Tibial nerve (tissue), 4 donors: ENCODE data around the gene FAM110D. TPM values are rescaled to one million over a fixed set of nuclear protein-coding genes. Genes with fewer than 3 reads are reported as not detected.

ENCODE experiments used
- DNase-seq, 2 donors: peaks; one replicate each; pipeline ENCODE4 v3.0.0-alpha.2; 2019; ENCODE audit warnings: low spot score in 2 of 2
- H3K27ac ChIP-seq, 4 donors: fragments of 200-600 bp; sonication (generic) in 3 of 4; one replicate each; pipeline ENCODE4 v1.5.1; 2017 to 2019; ENCODE audit warnings: mild to moderate bottlenecking in 1 of 4
- H3K27me3 ChIP-seq, 2 donors: fragments of 200-600 bp; sonication (generic) in 1 of 2; one replicate each; pipeline versions ENCODE4 v1.5.1 to v1.6.0; 2017 to 2019
- H3K36me3 ChIP-seq, 3 donors: fragments of 200-600 bp; sonication (generic); one replicate each; pipeline ENCODE4 v1.5.1; 2018 to 2019
- H3K4me1 ChIP-seq, 4 donors: fragments of 200-600 bp; sonication (generic) in 3 of 4; one replicate each; pipeline ENCODE4 v1.5.1; 2017 to 2019
- H3K4me3 ChIP-seq, 4 donors: fragments of 200-600 bp; sonication (generic) in 3 of 4; one replicate each; pipeline ENCODE4 v1.5.1; 2017 to 2019; ENCODE audit warnings: mild to moderate bottlenecking in 1 of 4, moderate library complexity in 1 of 4
- H3K9me3 ChIP-seq, 4 donors: fragments of 200-600 bp; sonication (generic) in 3 of 4; one replicate each; pipeline ENCODE4 v1.5.1; 2017 to 2019
- CTCF ChIP-seq, 5 experiments: fragments of 200-600 bp in 3 of 5; fragments of 450-650 bp in 2 of 5; sonication (generic) in 3 of 5; IDR thresholded peaks; one replicate each; pipeline ENCODE4 v1.5.1; 2016 to 2019; ENCODE audit warnings: antibody characterized with exemption in 5 of 5, mild to moderate bottlenecking in 3 of 5, moderate library complexity in 2 of 5
- EP300 ChIP-seq, 2 donors: sonication (generic); formaldehyde crosslinking; IDR thresholded peaks; one replicate each; pipeline ENCODE4 v1.6.1; 2017; ENCODE audit warnings: antibody characterized with exemption in 2 of 2, mild to moderate bottlenecking in 1 of 2
- POLR2A ChIP-seq, 2 donors: fragments of 450-650 bp; IDR thresholded peaks; one replicate each; pipeline ENCODE4 v1.6.1; 2017; ENCODE audit warnings: antibody characterized with exemption in 2 of 2, mild to moderate bottlenecking in 2 of 2, moderate library complexity in 2 of 2
- WGBS, 2 donors: methylation state at CpG; one replicate each; pipeline ENCODE4 v1.1.5; 2018; 5-methylcytosine and 5-hydroxymethylcytosine counted together
- total RNA-seq, 4 donors: library from RNA; depleted of rRNA; stranded (reverse); fragments of >200 nt; gene quantifications; one replicate each; pipeline ENCODE4 v1.1.0, GENCODE V29; 2016

FAM110D gene
- total RNA-seq, 4 donors from 2014 or later: 11.9 to 22.7 (median 14.2) TPM

GRCh38 chr1:26159743-26160039 is 812 bp downstream of the FAM110D start:
- peaks cover 0 to 30% (median 9%) of the 10 kb centered on the region in 4 donors for H3K4me1 ChIP-seq
- no peak for DNase-seq
- H3K27ac ChIP-seq: peak overlapping the region in 1 of 4 donors; percentile 17

DNA sequence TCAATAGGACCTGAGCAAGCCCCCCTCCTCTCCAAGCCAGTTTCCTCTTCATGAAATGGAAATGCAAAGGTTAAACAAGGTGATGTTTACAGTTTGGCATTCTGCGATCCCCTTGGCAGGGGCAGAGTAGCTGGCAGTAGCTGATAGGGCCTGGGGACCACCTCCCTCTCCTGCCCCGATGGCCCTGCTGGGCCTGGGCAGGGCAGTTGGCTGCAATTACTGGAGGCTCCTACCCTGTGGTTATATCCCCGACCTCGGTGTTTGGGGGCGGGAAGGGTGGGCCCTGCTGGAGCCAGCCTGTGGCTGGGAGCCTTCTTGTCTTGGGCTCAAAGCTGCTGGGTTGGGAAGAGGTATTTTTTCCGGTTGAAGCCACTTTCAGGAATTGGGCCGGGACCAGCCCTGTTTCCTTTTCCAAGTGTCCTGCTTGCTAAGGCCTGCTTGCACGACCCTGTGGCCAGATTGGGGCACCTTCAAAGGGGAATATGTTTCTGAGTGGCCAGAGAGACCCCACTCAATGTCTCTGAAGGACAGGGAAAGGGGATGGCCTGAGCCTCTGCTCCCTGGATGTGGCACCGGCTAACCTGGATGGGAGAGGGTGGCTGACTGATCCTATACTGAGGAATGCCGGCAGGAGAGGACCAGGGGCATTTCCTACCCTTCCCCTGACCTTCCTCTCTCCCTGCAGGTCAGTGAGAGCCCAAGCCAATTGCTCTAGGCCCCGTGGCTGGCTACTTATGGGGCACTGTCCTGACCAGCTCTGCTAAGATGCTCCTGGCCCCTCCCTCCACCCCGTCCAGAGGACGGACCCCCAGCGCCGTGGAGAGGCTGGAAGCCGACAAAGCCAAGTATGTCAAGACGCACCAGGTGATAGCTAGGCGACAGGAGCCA is 1.9 kb downstream of the FAM110D start:
- Histone ChIP-seq H3K27me3 (peaks cover 0 to 48% of the 10 kb centered on the region in 2 donors), H3K36me3 (no peaks in the 10 kb centered on the region), H3K9me3 (no peaks in the 10 kb centered on the region), H3K4me3 (peak overlapping the region; percentile 37 to 62 (median 41)), H3K27ac (peak overlapping the region in 1 of 4 donors; percentile 67), H3K4me1 (peaks cover 0 to 31% (median 9%) of the 10 kb centered on the region in 4 donors)
- TF ChIP-seq CTCF (IDR thresholded peaks at IDR 0.05) (no peak), POLR2A (IDR thresholded peaks at IDR 0.05) (no peak), EP300 (IDR thresholded peaks at IDR 0.05) (no peak)
- WGBS, 2 donors: 49 to 59% methylated on average over 14 to 18 of the region's 18 CpGs
- DNase-seq: no peak

More at GRCh38 chr1:26159743-26160039, 812 bp downstream of the FAM110D start:
- 56 to 64% methylated on average over 4 of the region's 4 CpGs for WGBS, 2 donors
- Histone ChIP-seq H3K36me3 (no peaks in the 10 kb centered on the region), H3K4me3 (peak overlapping the region in 1 of 4 donors; percentile 62), H3K27me3 (peaks cover 0 to 58% of the 10 kb centered on the region in 2 donors), H3K9me3 (no peaks in the 10 kb centered on the region)
- no peak for TF ChIP-seq CTCF (IDR thresholded peaks at IDR 0.05)
- no peak for TF ChIP-seq EP300 (IDR thresholded peaks at IDR 0.05)
- no peak for TF ChIP-seq POLR2A (IDR thresholded peaks at IDR 0.05)

- no peaks in the 10 kb centered on the region for H3K9me3 ChIP-seq
- no peak for DNase-seq
- H3K4me1 ChIP-seq: peaks cover 0 to 31% (median 9%) of the 10 kb centered on the region in 4 donors
These were observed 2.7 kb downstream of the FAM110D start for GRCh38 chr1:26161415-26162219.

DNA sequence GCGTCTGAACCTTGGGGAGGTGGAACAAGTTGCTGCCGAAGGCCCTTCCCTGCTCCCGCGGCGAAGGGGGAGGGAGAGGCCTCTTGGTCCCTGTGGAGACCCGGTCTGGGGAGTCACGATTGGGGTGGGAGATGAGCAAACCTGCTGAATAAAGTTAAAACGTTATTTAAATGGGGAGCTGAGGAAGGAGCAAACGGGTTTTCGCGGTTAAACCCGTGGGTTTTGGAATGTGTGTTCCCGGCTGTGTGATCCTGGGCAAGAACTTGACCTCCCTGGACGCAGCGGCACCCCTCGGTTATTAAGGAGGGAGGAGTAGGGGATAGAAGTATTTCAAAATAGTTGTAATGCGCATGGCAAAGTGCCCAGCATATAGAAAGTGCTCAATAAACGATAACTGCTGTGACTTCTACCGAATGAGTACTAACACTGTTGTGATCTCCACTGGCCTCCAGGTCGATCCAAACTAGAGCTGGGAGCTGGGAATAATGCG is 3.4 kb downstream of the FAM110D start:
- WGBS, 2 donors: 29% methylated on average over 21 of the region's 21 CpGs
- Histone ChIP-seq H3K9me3 (no peaks in the 10 kb centered on the region), H3K4me1 (peaks cover 0 to 31% (median 9%) of the 10 kb centered on the region in 4 donors)

More at GRCh38 chr1:26161415-26162219, 2.7 kb downstream of the FAM110D start:
- TF ChIP-seq POLR2A (IDR thresholded peaks at IDR 0.05): no peak
- peak in 3 of 5 experiments; percentile 21 to 37 (median 33) for TF ChIP-seq CTCF (IDR thresholded peaks at IDR 0.05)
- TF ChIP-seq EP300 (IDR thresholded peaks at IDR 0.05): no peak
- 0 to 4% methylated on average over 14 to 82 of the region's 98 CpGs for WGBS, 2 donors
- Histone ChIP-seq H3K36me3 (no peaks in the 10 kb centered on the region), H3K27ac (peak overlapping the region in 1 of 4 donors; percentile 67), H3K27me3 (peaks cover 0 to 40% of the 10 kb centered on the region in 2 donors), H3K4me3 (peak overlapping the region; percentile 37 to 62 (median 41))

More for the DNA sequence above, 3.4 kb downstream of the FAM110D start:
- DNase-seq: no peak
- Histone ChIP-seq H3K36me3 (no peaks in the 10 kb centered on the region), H3K27ac (peak overlapping the region in 1 of 4 donors; percentile 67), H3K27me3 (peaks cover 0 to 34% of the 10 kb centered on the region in 2 donors), H3K4me3 (peak overlapping the region; percentile 37 to 62 (median 40))
- TF ChIP-seq EP300 (IDR thresholded peaks at IDR 0.05): no peak
- TF ChIP-seq POLR2A (IDR thresholded peaks at IDR 0.05): no peak
- no peak for TF ChIP-seq CTCF (IDR thresholded peaks at IDR 0.05)
